Fibroblast of lung (primary cell): Measurements from ENCODE around the gene CLIC1.

Experiments used
- CTCF ChIP-seq, 2 donors: IDR thresholded peaks in 1 of 2; conservative IDR thresholded peaks in 1 of 2; 1 replicate in 1 of 2; 2 replicates in 1 of 2; pipeline ENCODE4 v1.5.1; 2011 to 2012; ENCODE audit warnings: low read length in 2 of 2, control low read depth in 1 of 2, inconsistent platforms in 1 of 2, low read depth in 1 of 2, mild to moderate bottlenecking in 1 of 2
- EZH2 ChIP-seq: IDR thresholded peaks from 2 replicates; pipeline ENCODE4 v1.5.1; 2012; ENCODE audit warnings: low read length, control low read depth, mild to moderate bottlenecking; ENCODE audit errors: missing control alignments

GRCh38 chr6:31740397-31741223, 4.3 kb upstream of the CLIC1 start:
- no peak for TF ChIP-seq EZH2
- no peak for TF ChIP-seq CTCF (conservative IDR thresholded peaks at IDR 0.05 in 1 of 2, IDR thresholded peaks at IDR 0.05 in 1 of 2; ENCODE audit: low read depth in 1 of 2, low read length in 2 of 2)
